Gastrocnemius medialis (tissue), 4 donors: ENCODE results near the gene GRID1. TPM values are rescaled to one million over a fixed set of nuclear protein-coding genes. Genes with fewer than 3 reads are reported as not detected.

Source experiments
- ATAC-seq, 2 donors: fragments of 150-250 bp; one replicate each; pipeline ENCODE4 v1.9.1; 2016
- DNase-seq, 2 donors: peaks; one replicate each; pipeline ENCODE4 v3.0.0-alpha.2; 2019
- H3K27ac ChIP-seq, 4 donors: fragments of 200-600 bp; sonication (generic); 1 replicate in 1 of 4; 2 replicates in 3 of 4; pipeline ENCODE4 v1.5.1; 2016 to 2018; ENCODE audit warnings: mild to moderate bottlenecking in 2 of 4, moderate library complexity in 1 of 4
- H3K27me3 ChIP-seq, 3 donors: fragments of 200-600 bp; sonication (generic) in 2 of 3; 1 replicate in 1 of 3; 2 replicates in 2 of 3; pipeline versions ENCODE4 v1.5.1 to v1.6.0; 2016 to 2019; ENCODE audit warnings: mild to moderate bottlenecking in 1 of 3, moderate library complexity in 1 of 3
- H3K36me3 ChIP-seq, 2 donors: fragments of 200-600 bp; sonication (generic) in 1 of 2; one replicate each; pipeline ENCODE4 v1.5.1; 2017 to 2018
- H3K4me1 ChIP-seq, 2 donors: fragments of 200-600 bp; sonication (generic) in 1 of 2; one replicate each; pipeline ENCODE4 v1.5.1; 2016 to 2017; ENCODE audit warnings: mild to moderate bottlenecking in 2 of 2
- H3K4me3 ChIP-seq, 4 donors: fragments of 200-600 bp; sonication (generic) in 3 of 4; 1 replicate in 1 of 4; 2 replicates in 3 of 4; pipeline ENCODE4 v1.5.1; 2016 to 2019; ENCODE audit warnings: mild to moderate bottlenecking in 2 of 4
- H3K9me3 ChIP-seq, 3 donors: fragments of 200-600 bp; sonication (generic) in 2 of 3; 1 replicate in 1 of 3; 2 replicates in 2 of 3; pipeline ENCODE4 v1.5.1; 2016 to 2019
- CTCF ChIP-seq, 5 experiments: fragments of 450-650 bp in 3 of 5; fragments of 200-600 bp in 2 of 5; sonication (generic) in 2 of 5; IDR thresholded peaks in 4 of 5; conservative IDR thresholded peaks in 1 of 5; 1 replicate in 4 of 5; 2 replicates in 1 of 5; pipeline ENCODE4 v1.5.1; 2016 to 2019; ENCODE audit warnings: antibody characterized with exemption in 5 of 5, mild to moderate bottlenecking in 3 of 5, moderate library complexity in 3 of 5
- POLR2A ChIP-seq, 2 donors: fragments of 450-650 bp; IDR thresholded peaks; one replicate each; pipeline ENCODE4 v1.6.1; 2017; ENCODE audit warnings: antibody characterized with exemption in 2 of 2, mild to moderate bottlenecking in 2 of 2, moderate library complexity in 2 of 2
- in situ Hi-C, 4 donors: fragments of 200-750 bp; cut with MboI; loops; one replicate each; pipeline versions ENCODE4 v1.15.0 to v1.8.0; 2017; ENCODE audit warnings: low sequenced_read_pairs in 4 of 4
- intact Hi-C: fragments of 100-400 bp; cut with DNase I; formaldehyde crosslinking; loops from one replicate; pipeline ENCODE4 v1.15.1; 2023; ENCODE audit warnings: low total_unique reads
- total RNA-seq, 4 donors: library from RNA; depleted of rRNA; stranded (reverse); fragments of >200 nt; gene quantifications; one replicate each; pipeline versions ENCODE4 v1.1.0 to v1.2.3, GENCODE V29; 2016

Gene GRID1
- total RNA-seq, 4 donors from 2014 or later, result 0.17 to 1.4 (median 0.79) TPM

GRCh38 chr10:86327954-86328725 is 38.5 kb downstream of the GRID1 start:
- Histone ChIP-seq H3K4me3 (no peak overlapping the region), H3K9me3 (no peaks in the 10 kb centered on the region), H3K4me1 (no peaks in the 10 kb centered on the region), H3K27ac (no peak overlapping the region), H3K27me3 (no peaks in the 10 kb centered on the region), H3K36me3 (no peaks in the 10 kb centered on the region)
- ATAC-seq (no peak), DNase-seq (no peak)
- in situ Hi-C loops (no loop called here), intact Hi-C loops (no loop called here)
- TF ChIP-seq CTCF (IDR thresholded peaks at IDR 0.05 in 4 of 5, conservative IDR thresholded peaks at IDR 0.05 in 1 of 5), result no peak

- in situ Hi-C loops (no loop called here), intact Hi-C loops (no loop called here)
- ATAC-seq (no peak), DNase-seq (no peak)
- no peak overlapping the region for H3K27ac ChIP-seq
- no peaks in the 10 kb centered on the region for H3K36me3 ChIP-seq
- H3K4me3 ChIP-seq, result no peak overlapping the region
- no peaks in the 10 kb centered on the region for H3K9me3 ChIP-seq
- TF ChIP-seq POLR2A (IDR thresholded peaks at IDR 0.05), result no peak
- no peak for TF ChIP-seq CTCF (IDR thresholded peaks at IDR 0.05 in 4 of 5, conservative IDR thresholded peaks at IDR 0.05 in 1 of 5)
- H3K27me3 ChIP-seq, result no peaks in the 10 kb centered on the region
- no peaks in the 10 kb centered on the region for H3K4me1 ChIP-seq
Measured at GRCh38 chr10:86325158-86325557, 41.4 kb downstream of the GRID1 start.

- ATAC-seq (no peak), DNase-seq (no peak)
- H3K36me3 ChIP-seq, result no peaks in the 10 kb centered on the region
- in situ Hi-C loops (no loop called here), intact Hi-C loops (no loop called here)
- no peaks in the 10 kb centered on the region for H3K9me3 ChIP-seq
- no peaks in the 10 kb centered on the region for H3K4me1 ChIP-seq
- no peak overlapping the region for H3K27ac ChIP-seq
- no peaks in the 10 kb centered on the region for H3K27me3 ChIP-seq
- no peak overlapping the region for H3K4me3 ChIP-seq
- TF ChIP-seq CTCF (IDR thresholded peaks at IDR 0.05 in 4 of 5, conservative IDR thresholded peaks at IDR 0.05 in 1 of 5) (no peak), POLR2A (IDR thresholded peaks at IDR 0.05) (no peak)
Measured at GRCh38 chr10:86321568-86321967, 45.0 kb downstream of the GRID1 start.

- no peak for DNase-seq
- in situ Hi-C loops, result no loop called here
- Histone ChIP-seq H3K27ac (no peak overlapping the region), H3K36me3 (no peaks in the 10 kb centered on the region), H3K4me3 (no peak overlapping the region), H3K4me1 (no peaks in the 10 kb centered on the region), H3K9me3 (no peaks in the 10 kb centered on the region), H3K27me3 (no peaks in the 10 kb centered on the region)
- intact Hi-C loops, result no loop called here
- TF ChIP-seq CTCF (IDR thresholded peaks at IDR 0.05 in 4 of 5, conservative IDR thresholded peaks at IDR 0.05 in 1 of 5) (no peak), POLR2A (IDR thresholded peaks at IDR 0.05) (no peak)
- ATAC-seq, result no peak
Measured at GRCh38 chr10:86319676-86320075, 46.9 kb downstream of the GRID1 start.
